Type B pancreatic cell (in vitro differentiated cells): ENCODE measurements around the gene SLC2A9. TPM values are rescaled to one million over a fixed set of nuclear protein-coding genes. Genes with fewer than 3 reads are reported as not detected.

Experiments used
- DNase-seq: peaks from one replicate; pipeline ENCODE4 v3.0.0; 2021; ENCODE audit warnings: mixed read lengths; ENCODE audit not compliant: unreplicated experiment; ENCODE audit errors: extremely low spot score
- H3K27ac Mint-ChIP-seq: 2 replicates; pipeline ENCODE4 v1.8.0; 2021; ENCODE audit warnings: mild to moderate bottlenecking, mixed read lengths
- H3K27me3 Mint-ChIP-seq: 2 replicates; pipeline ENCODE4 v1.8.0; 2021; ENCODE audit warnings: mixed read lengths
- H3K36me3 Mint-ChIP-seq: 2 replicates; pipeline ENCODE4 v1.8.0; 2021; ENCODE audit warnings: mixed read lengths
- H3K4me1 Mint-ChIP-seq: one replicate; pipeline ENCODE4 v1.8.0; 2021; ENCODE audit warnings: mixed read lengths; ENCODE audit not compliant: unreplicated experiment
- H3K4me3 Mint-ChIP-seq: 2 replicates; pipeline ENCODE4 v1.8.0; 2021; ENCODE audit warnings: mild to moderate bottlenecking, mixed read lengths
- H3K9me3 Mint-ChIP-seq: 2 replicates; pipeline ENCODE4 v1.8.0; 2021; ENCODE audit warnings: mixed read lengths
- CTCF ChIP-seq: fragments of 200-600 bp; sonication (generic); conservative IDR thresholded peaks from 2 replicates; pipeline ENCODE4 v1.5.0; 2021; ENCODE audit warnings: antibody characterized with exemption, mild to moderate bottlenecking
- total RNA-seq: library from RNA; stranded (reverse); gene quantifications from 2 replicates; pipeline ENCODE4 v1.2.1, GENCODE V29; 2021; ENCODE audit warnings: low replicate concordance

Gene SLC2A9
- total RNA-seq, 1 donor from 2014 or later: 2.5 TPM

GRCh38 chr4:10001757-10002156 lies 19.5 kb downstream of the SLC2A9 start:
- peaks cover 11% of the 10 kb centered on the region for H3K4me1 Mint-ChIP-seq
- H3K36me3 Mint-ChIP-seq: no peaks in the 10 kb centered on the region
- peaks cover 5% of the 10 kb centered on the region for H3K27me3 Mint-ChIP-seq
- no peak for DNase-seq
- H3K4me3 Mint-ChIP-seq: no peak overlapping the region
- no peak for TF ChIP-seq CTCF
- H3K9me3 Mint-ChIP-seq: no peaks in the 10 kb centered on the region
- H3K27ac Mint-ChIP-seq: no peak overlapping the region

- Mint-ChIP-seq H3K9me3 (no peaks in the 10 kb centered on the region), H3K27ac (no peak overlapping the region), H3K4me3 (no peak overlapping the region), H3K4me1 (peaks cover 5% of the 10 kb centered on the region), H3K36me3 (no peaks in the 10 kb centered on the region), H3K27me3 (peaks cover 5% of the 10 kb centered on the region)
- DNase-seq: no peak
- no peak for TF ChIP-seq CTCF
These were observed 21.2 kb downstream of the SLC2A9 start for GRCh38 chr4:9999956-10000561.

GRCh38 chr4:9997886-9998285 lies 23.4 kb downstream of the SLC2A9 start:
- no peaks in the 10 kb centered on the region for H3K9me3 Mint-ChIP-seq
- H3K4me3 Mint-ChIP-seq: no peak overlapping the region
- TF ChIP-seq CTCF: no peak
- peaks cover 5% of the 10 kb centered on the region for H3K4me1 Mint-ChIP-seq
- H3K27me3 Mint-ChIP-seq: peaks cover 5% of the 10 kb centered on the region
- H3K27ac Mint-ChIP-seq: no peak overlapping the region
- no peaks in the 10 kb centered on the region for H3K36me3 Mint-ChIP-seq
- no peak for DNase-seq

- H3K9me3 Mint-ChIP-seq: no peaks in the 10 kb centered on the region
- no peaks in the 10 kb centered on the region for H3K36me3 Mint-ChIP-seq
- peaks cover 5% of the 10 kb centered on the region for H3K4me1 Mint-ChIP-seq
- no peak overlapping the region for H3K4me3 Mint-ChIP-seq
- no peak for TF ChIP-seq CTCF
- DNase-seq: no peak
- H3K27ac Mint-ChIP-seq: peak overlapping the region; percentile 24
- peaks cover 5% of the 10 kb centered on the region for H3K27me3 Mint-ChIP-seq
These were observed 24.8 kb downstream of the SLC2A9 start for GRCh38 chr4:9996319-9997110.

- no peaks in the 10 kb centered on the region for H3K36me3 Mint-ChIP-seq
- peaks cover 2% of the 10 kb centered on the region for H3K27me3 Mint-ChIP-seq
- DNase-seq: no peak
- H3K9me3 Mint-ChIP-seq: peaks cover 4% of the 10 kb centered on the region
- no peak overlapping the region for H3K27ac Mint-ChIP-seq
- peaks cover 5% of the 10 kb centered on the region for H3K4me1 Mint-ChIP-seq
- TF ChIP-seq CTCF: no peak
- no peak overlapping the region for H3K4me3 Mint-ChIP-seq
These were observed 26.9 kb downstream of the SLC2A9 start for GRCh38 chr4:9994246-9994847.
